RWPE2 (cell line): ENCODE data around the gene HTRA2.

Experiments
- ATAC-seq: fragments of 200-7000 bp; cut with Tn5 transposase; 3 replicates; pipeline ENCODE4 v1.9.1; 2021; ENCODE audit warnings: low read depth
- DNase-seq: peaks from one replicate; pipeline ENCODE4 v3.0.0-alpha.2; 2020; ENCODE audit warnings: low spot score
- H3K27ac ChIP-seq: fragments of 450-650 bp; 2 replicates; pipeline ENCODE4 v1.5.1; 2017; ENCODE audit warnings: mild to moderate bottlenecking; ENCODE audit not compliant: poor library complexity, severe bottlenecking
- H3K27me3 ChIP-seq: fragments of 250-450 bp; sonication (Bioruptor Pico); 2 replicates; pipeline ENCODE4 v1.5.1; 2021; ENCODE audit warnings: mild to moderate bottlenecking, moderate library complexity; ENCODE audit not compliant: insufficient read depth, poor library complexity, severe bottlenecking
- H3K36me3 ChIP-seq: fragments of 250-450 bp; sonication (Bioruptor Pico); 2 replicates; pipeline ENCODE4 v1.5.1; 2020; ENCODE audit warnings: low read depth, mild to moderate bottlenecking, moderate library complexity
- H3K4me1 ChIP-seq: fragments of 250-450 bp; sonication (Bioruptor Pico); 2 replicates; pipeline ENCODE4 v1.5.1; 2021; ENCODE audit warnings: mild to moderate bottlenecking, moderate library complexity; ENCODE audit not compliant: insufficient read depth, poor library complexity, severe bottlenecking
- H3K4me3 ChIP-seq: fragments of 250-450 bp; sonication (Bioruptor Pico); 2 replicates; pipeline ENCODE4 v1.5.1; 2021; ENCODE audit warnings: mild to moderate bottlenecking, moderate library complexity; ENCODE audit not compliant: severe bottlenecking
- H3K9me3 ChIP-seq: fragments of 250-450 bp; sonication (Bioruptor Pico); 2 replicates; pipeline ENCODE4 v1.5.1; 2021; ENCODE audit warnings: mild to moderate bottlenecking, moderate library complexity; ENCODE audit not compliant: severe bottlenecking
- CTCF ChIP-seq: fragments of 450-650 bp; IDR thresholded peaks from one replicate; pipeline ENCODE4 v1.5.1; 2017; ENCODE audit warnings: mild to moderate bottlenecking, moderate library complexity; ENCODE audit not compliant: poor library complexity, severe bottlenecking

The HTRA2 gene

GRCh38 chr2:74542978-74543377 is 13.2 kb downstream of the HTRA2 start:
- Histone ChIP-seq H3K9me3 (no peaks in the 10 kb centered on the region), H3K4me1 (no peaks in the 10 kb centered on the region), H3K27me3 (no peaks in the 10 kb centered on the region), H3K27ac (no peak overlapping the region), H3K36me3 (no peaks in the 10 kb centered on the region), H3K4me3 (no peak overlapping the region)
- TF ChIP-seq CTCF = no peak
- no peak for ATAC-seq
- no peak for DNase-seq

- ATAC-seq (peak; percentile 44; the same call in 1 of the 3 replicates), DNase-seq (no peak)
- Histone ChIP-seq H3K9me3 (no peaks in the 10 kb centered on the region), H3K36me3 (no peaks in the 10 kb centered on the region), H3K27ac (no peak overlapping the region), H3K4me1 (no peaks in the 10 kb centered on the region), H3K27me3 (no peaks in the 10 kb centered on the region), H3K4me3 (no peak overlapping the region)
- TF ChIP-seq CTCF = peak; percentile 60
These were observed 14.9 kb downstream of the HTRA2 start for GRCh38 chr2:74544634-74545033.

- no peak for ATAC-seq
- Histone ChIP-seq H3K9me3 (no peaks in the 10 kb centered on the region), H3K27me3 (no peaks in the 10 kb centered on the region), H3K4me3 (no peak overlapping the region), H3K36me3 (no peaks in the 10 kb centered on the region), H3K27ac (no peak overlapping the region), H3K4me1 (peaks cover 6% of the 10 kb centered on the region)
- no peak for TF ChIP-seq CTCF
- DNase-seq = no peak
These were observed 16.3 kb downstream of the HTRA2 start for GRCh38 chr2:74546004-74546403.

GRCh38 chr2:74548285-74548899 is 18.7 kb downstream of the HTRA2 start:
- no peak for ATAC-seq
- no peaks in the 10 kb centered on the region for H3K9me3 ChIP-seq
- H3K27ac ChIP-seq = peak overlapping the region; percentile 33
- H3K4me3 ChIP-seq = peak overlapping the region; percentile 49
- DNase-seq = no peak
- H3K4me1 ChIP-seq = peaks cover 6% of the 10 kb centered on the region
- TF ChIP-seq CTCF = no peak
- no peaks in the 10 kb centered on the region for H3K27me3 ChIP-seq
- H3K36me3 ChIP-seq = no peaks in the 10 kb centered on the region
